AML-193 (cell line): ENCODE results near the gene MSI2.

Experiments used
- DNase-seq, 2 experiments: peaks; one replicate each; lab custom pipeline; 2025; lab: John Stamatoyannopoulos, UW

MSI2 gene

GRCh38 chr17:57412520-57413096, 156.3 kb downstream of the MSI2 start:
- no peak for DNase-seq

DNA sequence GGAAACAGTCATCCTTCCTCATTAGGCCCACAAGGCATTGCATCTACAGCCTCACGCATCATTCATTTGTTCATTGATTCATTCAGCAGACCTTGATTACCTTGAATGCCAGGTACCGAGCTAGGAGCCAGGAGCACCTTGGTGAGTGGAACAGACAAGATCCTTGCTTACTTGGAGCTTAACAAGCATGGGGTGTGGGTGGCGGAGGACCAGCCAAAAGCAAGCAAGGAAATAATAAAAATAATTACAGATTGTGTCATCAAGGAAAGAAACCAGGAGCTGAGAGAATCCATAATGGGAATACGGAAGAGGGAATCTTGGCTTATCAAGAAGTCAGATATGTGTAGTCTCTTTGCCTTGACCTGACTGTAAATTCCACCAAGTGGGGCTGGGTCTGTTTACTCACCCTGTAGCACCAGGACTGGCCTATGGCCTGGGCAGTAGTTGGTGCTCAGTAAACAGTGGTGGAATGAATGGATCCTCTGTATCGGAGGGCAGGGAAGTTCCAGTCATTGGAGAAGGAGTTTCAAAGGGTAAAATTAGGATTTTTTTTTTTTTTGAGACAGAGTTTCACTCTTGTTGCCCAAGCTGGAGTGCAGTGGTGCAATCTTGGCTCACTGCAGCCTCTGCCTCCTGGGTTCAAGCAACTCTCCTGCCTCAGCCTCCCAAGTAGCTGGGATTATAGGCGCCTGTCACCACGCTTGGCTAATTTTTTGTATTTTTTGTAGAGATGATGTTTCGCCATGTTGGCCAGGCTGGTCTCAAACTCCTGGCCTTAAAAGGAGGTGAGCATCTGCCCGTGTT, 157.7 kb downstream of the MSI2 start:
- DNase-seq, result no peak

- no peak for DNase-seq
Observed at GRCh38 chr17:57415751-57416207, 159.5 kb downstream of the MSI2 start.

GRCh38 chr17:57416369-57416768, 160.0 kb downstream of the MSI2 start:
- no peak for DNase-seq

- no peak for DNase-seq
Observed at GRCh38 chr17:57417956-57418355, 161.6 kb downstream of the MSI2 start.

- DNase-seq, result no peak
Observed at GRCh38 chr17:57418463-57419246, 162.3 kb downstream of the MSI2 start.

GRCh38 chr17:57419940-57420550, 163.7 kb downstream of the MSI2 start:
- DNase-seq, result no peak

GRCh38 chr17:57420734-57421717, 164.7 kb downstream of the MSI2 start:
- no peak for DNase-seq

DNA sequence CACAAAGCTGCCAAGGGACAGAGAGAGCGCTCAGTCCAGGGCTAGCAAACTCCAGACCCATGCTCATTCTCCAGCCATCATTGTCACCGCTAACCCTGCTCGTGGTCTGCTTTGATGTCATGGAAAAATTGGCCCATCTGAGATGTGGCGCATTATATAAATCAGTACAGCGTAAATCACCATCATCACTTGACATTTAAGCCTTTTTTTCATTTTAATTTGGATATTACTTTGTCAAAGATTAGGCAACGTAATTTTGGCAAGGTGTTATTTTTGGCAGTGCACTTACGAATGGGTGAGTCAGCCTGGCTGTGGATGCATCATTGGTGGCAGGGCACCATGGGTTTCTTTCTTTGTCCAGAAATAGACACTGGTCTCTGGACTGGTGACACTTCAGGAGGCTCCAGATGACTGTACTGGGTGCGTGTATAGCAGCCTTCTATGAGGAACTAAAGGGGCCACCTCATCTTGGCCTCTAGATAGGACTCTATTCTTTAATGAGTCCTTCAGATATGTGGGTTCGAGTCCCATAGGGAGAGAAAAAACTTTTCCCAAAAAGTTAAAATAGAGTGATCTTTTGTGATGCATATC, 166.3 kb downstream of the MSI2 start:
- DNase-seq, result no peak

- DNase-seq, result no peak
Observed at GRCh38 chr17:57423541-57423940, 167.2 kb downstream of the MSI2 start.

- DNase-seq, result no peak
Observed at GRCh38 chr17:57424273-57424672, 167.9 kb downstream of the MSI2 start.

- DNase-seq, result no peak
Observed at GRCh38 chr17:57424777-57425188, 168.5 kb downstream of the MSI2 start.

DNA sequence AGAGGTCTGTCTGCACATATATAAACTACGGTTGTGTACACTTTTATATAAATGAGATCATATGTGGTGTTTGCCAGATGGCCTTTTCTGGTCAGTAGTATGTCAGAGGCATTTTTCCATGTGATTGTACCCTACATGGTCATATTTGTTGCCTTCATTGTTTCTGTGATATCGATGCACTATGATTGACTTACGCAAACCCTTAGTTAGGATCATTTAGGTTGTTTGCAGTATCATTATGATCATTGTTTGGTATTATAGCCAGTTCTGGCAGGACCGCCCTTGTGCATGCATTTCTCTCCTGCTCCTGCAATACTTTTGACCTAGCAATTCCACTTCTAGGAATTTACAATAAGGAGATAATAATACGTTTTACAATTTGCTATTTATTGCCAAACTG, 169.1 kb downstream of the MSI2 start:
- no peak for DNase-seq

GRCh38 chr17:57425903-57426880, 169.9 kb downstream of the MSI2 start:
- DNase-seq, result no peak

- DNase-seq, result no peak
Observed at GRCh38 chr17:57429966-57430365, 173.6 kb downstream of the MSI2 start.

DNA sequence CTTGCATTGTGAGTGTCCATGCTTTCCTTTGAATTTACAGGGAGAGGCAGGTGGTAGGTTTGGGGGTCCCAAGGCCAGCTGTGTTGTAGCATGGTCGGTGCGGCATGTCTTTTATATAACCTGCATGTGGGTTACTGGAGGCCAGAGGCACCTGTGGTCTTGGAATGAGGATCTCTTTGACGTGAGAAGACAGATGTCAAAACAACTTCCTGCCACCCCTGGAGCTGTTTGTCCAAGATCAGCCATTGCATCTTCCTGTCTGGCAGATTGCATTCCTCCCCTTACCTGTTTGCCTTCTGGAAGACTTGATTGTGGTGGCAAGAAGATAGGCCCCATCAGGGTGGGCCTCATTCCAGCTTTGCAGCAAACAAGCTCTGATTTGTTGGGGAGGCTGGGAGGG, 175.1 kb downstream of the MSI2 start:
- DNase-seq, result no peak

GRCh38 chr17:57432507-57433277, 176.4 kb downstream of the MSI2 start:
- DNase-seq, result no peak

- no peak for DNase-seq
Observed at GRCh38 chr17:57433452-57433851, 177.1 kb downstream of the MSI2 start.

- DNase-seq, result no peak
Observed at GRCh38 chr17:57434361-57434760, 178.0 kb downstream of the MSI2 start.
